WERI-Rb-1 (cell line): ENCODE measurements around the gene ENPP6.
"Not testable (repeated sequence)": the region's sequence is repeated elsewhere in the genome, so short reads cannot be mapped to it uniquely, and the experiment has no call there.

Source experiments
- DNase-seq: peaks from one replicate; pipeline ENCODE4 v3.0.0-alpha.2; 2020
- H3K27ac ChIP-seq: fragments of 250-450 bp; sonication (Bioruptor Pico); 2 replicates; pipeline ENCODE4 v1.5.1; 2020; ENCODE audit warnings: mild to moderate bottlenecking, moderate library complexity
- H3K27me3 ChIP-seq: fragments of 250-450 bp; sonication (Bioruptor Pico); 2 replicates; pipeline ENCODE4 v1.5.1; 2021; ENCODE audit warnings: mild to moderate bottlenecking, low read depth, moderate library complexity; ENCODE audit not compliant: insufficient read depth, severe bottlenecking
- H3K36me3 ChIP-seq: fragments of 250-450 bp; sonication (Bioruptor Pico); 2 replicates; pipeline ENCODE4 v1.5.1; 2020; ENCODE audit warnings: mild to moderate bottlenecking, moderate library complexity
- H3K4me3 ChIP-seq: 2 replicates; pipeline ENCODE4 v1.5.1; 2011; ENCODE audit warnings: low read depth, mild to moderate bottlenecking, control low read depth, low read length
- H3K9me3 ChIP-seq: fragments of 250-450 bp; sonication (Bioruptor Pico); 2 replicates; pipeline ENCODE4 v1.5.1; 2021; ENCODE audit warnings: mild to moderate bottlenecking, moderate library complexity; ENCODE audit not compliant: severe bottlenecking
- TF ChIP-seq, protein P1 (sequence below): IDR thresholded peaks from 2 replicates; pipeline ENCODE4 v1.5.1; 2011; ENCODE audit warnings: low read depth, mild to moderate bottlenecking, control low read depth, inconsistent platforms, low read length

Gene ENPP6

GRCh38 chr4:184143770-184144564 lies 73.7 kb downstream of the ENPP6 start:
- DNase-seq, result no peak
- Histone ChIP-seq H3K4me3 (no peak overlapping the region), H3K27ac (no peak overlapping the region), H3K27me3 (no peaks in the 10 kb centered on the region), H3K9me3 (peaks cover 9% of the 10 kb centered on the region), H3K36me3 (no peaks in the 10 kb centered on the region)
- TF ChIP-seq, protein P1, sequence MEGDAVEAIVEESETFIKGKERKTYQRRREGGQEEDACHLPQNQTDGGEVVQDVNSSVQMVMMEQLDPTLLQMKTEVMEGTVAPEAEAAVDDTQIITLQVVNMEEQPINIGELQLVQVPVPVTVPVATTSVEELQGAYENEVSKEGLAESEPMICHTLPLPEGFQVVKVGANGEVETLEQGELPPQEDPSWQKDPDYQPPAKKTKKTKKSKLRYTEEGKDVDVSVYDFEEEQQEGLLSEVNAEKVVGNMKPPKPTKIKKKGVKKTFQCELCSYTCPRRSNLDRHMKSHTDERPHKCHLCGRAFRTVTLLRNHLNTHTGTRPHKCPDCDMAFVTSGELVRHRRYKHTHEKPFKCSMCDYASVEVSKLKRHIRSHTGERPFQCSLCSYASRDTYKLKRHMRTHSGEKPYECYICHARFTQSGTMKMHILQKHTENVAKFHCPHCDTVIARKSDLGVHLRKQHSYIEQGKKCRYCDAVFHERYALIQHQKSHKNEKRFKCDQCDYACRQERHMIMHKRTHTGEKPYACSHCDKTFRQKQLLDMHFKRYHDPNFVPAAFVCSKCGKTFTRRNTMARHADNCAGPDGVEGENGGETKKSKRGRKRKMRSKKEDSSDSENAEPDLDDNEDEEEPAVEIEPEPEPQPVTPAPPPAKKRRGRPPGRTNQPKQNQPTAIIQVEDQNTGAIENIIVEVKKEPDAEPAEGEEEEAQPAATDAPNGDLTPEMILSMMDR, result peak; percentile 65

- TF ChIP-seq, protein P1, result no peak
- Histone ChIP-seq H3K27ac (no peak overlapping the region), H3K4me3 (no peak overlapping the region), H3K36me3 (no peaks in the 10 kb centered on the region), H3K27me3 (no peaks in the 10 kb centered on the region), H3K9me3 (peaks cover 14% of the 10 kb centered on the region)
- no peak for DNase-seq
These were observed 75.3 kb downstream of the ENPP6 start for GRCh38 chr4:184142121-184143000.

DNA sequence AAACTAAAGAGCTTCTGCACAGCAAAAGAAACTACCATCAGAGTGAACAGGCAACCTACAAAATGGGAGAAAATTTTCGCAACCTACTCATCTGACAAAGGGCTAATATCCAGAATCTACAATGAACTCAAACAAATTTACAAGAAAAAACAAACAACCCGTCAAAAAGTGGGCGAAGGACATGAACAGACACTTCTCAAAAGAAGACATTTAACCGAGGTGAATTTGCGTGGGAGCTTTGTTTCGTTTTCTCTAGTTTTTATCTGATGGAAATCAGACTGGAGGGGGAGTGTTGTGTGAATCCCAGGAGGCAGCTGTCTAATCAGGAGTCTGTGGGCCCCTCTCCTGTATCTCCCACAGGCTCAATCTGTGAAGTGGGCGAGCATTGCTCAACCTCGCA lies 76.8 kb downstream of the ENPP6 start:
- peaks cover 24% of the 10 kb centered on the region for H3K9me3 ChIP-seq
- DNase-seq, H3K27me3 ChIP-seq, H3K36me3 ChIP-seq, H3K4me3 ChIP-seq, H3K27ac ChIP-seq: not testable (repeated sequence)

- peaks cover 23% of the 10 kb centered on the region for H3K9me3 ChIP-seq
- H3K4me3 ChIP-seq, result no peak overlapping the region
- H3K27ac ChIP-seq, result no peak overlapping the region
- no peak for DNase-seq
- TF ChIP-seq, protein P1, result no peak
- H3K36me3 ChIP-seq, result no peaks in the 10 kb centered on the region
- no peaks in the 10 kb centered on the region for H3K27me3 ChIP-seq
These were observed 81.1 kb downstream of the ENPP6 start for GRCh38 chr4:184136525-184136924.

GRCh38 chr4:184126800-184127199 lies 90.9 kb downstream of the ENPP6 start:
- H3K27me3 ChIP-seq, result no peaks in the 10 kb centered on the region
- TF ChIP-seq, protein P1, result no peak
- H3K36me3 ChIP-seq, result no peaks in the 10 kb centered on the region
- no peak for DNase-seq
- H3K4me3 ChIP-seq, result no peak overlapping the region
- no peaks in the 10 kb centered on the region for H3K9me3 ChIP-seq
- H3K27ac ChIP-seq, result no peak overlapping the region
